Iris pigment epithelial cell (primary cell): ENCODE results near the gene FAXC.
"Not testable (repeated sequence)": the region's sequence is repeated elsewhere in the genome, so short reads cannot be mapped to it uniquely, and the experiment has no call there.

ENCODE experiments used
- DNase-seq: peaks from one replicate; pipeline ENCODE4 v3.0.0-alpha.2; 2011; ENCODE audit warnings: low read depth

The FAXC gene

GRCh38 chr6:99341862-99342455, 7.5 kb downstream of the FAXC start:
- no peak for DNase-seq

GRCh38 chr6:99338188-99338587, 11.3 kb downstream of the FAXC start:
- DNase-seq = no peak

GRCh38 chr6:99335298-99335697, 14.2 kb downstream of the FAXC start:
- DNase-seq = not testable (repeated sequence)

DNA sequence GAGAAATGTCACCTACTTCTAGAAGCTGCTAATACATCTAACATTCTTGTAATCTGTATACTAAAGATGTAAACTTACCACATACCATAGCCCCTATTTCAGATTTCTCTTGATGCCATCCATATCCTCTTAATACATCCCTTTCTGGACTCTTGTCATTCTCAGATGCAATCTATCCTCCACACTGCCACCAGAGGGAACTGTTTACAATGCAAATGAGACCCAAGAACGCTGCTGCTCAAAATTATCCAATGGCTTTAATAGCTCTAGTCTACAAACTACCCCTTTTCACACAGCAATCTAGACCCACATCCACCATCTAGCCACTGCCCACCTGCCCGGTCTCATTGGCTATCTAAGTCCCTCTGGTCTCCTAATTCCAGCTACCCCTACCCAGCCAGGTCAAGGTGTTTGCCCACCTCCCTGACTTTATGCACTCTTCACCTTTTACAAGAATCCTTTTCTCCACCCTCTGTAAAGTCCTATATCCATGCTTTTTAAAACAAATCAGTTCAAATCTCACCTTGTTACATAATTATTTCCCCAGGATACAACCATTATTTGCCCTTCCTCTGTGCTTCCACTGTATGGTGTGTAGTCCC, 14.8 kb downstream of the FAXC start:
- DNase-seq = peak; percentile 66

DNA sequence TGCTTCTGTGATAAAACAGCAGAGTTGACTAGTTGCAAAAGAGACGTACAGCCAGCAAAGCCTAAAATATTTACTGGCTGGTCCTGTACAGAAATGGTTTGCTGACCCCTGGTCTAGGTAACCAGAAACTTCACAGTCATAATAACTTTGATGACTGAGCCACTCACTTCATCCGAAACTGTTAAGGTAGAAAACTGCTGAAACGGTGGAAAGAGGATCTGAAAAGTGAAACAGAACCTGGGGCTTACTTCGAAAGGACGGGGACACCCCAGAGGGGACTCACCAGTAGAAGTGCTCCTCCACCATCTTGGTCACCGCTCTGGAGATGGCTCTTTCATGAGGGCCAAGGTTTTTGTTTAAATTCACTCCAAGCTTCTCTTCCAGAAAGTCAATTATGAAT, 16.4 kb downstream of the FAXC start:
- no peak for DNase-seq

GRCh38 chr6:99331531-99331930, 17.9 kb downstream of the FAXC start:
- DNase-seq = no peak

- peak; percentile 78 for DNase-seq
These were observed 19.3 kb downstream of the FAXC start for GRCh38 chr6:99330159-99330558.

- no peak for DNase-seq
These were observed 24.5 kb downstream of the FAXC start for GRCh38 chr6:99324996-99325395.

DNA sequence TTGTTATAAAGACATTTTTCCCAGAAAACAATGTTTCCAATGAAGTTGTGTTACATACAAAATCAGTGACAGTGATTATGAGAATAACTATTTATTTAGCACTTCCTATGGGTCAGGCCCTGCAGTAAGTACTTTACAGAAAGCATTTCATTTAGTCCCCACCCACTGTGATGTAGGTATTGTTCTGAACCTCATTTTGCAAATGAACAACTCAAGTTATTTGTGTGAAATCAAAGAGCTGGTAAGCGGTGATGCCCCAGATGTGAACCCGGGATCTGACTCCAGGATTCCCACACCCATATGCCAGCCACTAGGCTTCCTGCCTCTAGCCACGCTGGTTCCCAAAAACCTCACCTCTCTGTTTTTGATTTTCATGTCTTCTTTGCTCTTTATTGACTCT, 30.9 kb downstream of the FAXC start:
- no peak for DNase-seq

DNA sequence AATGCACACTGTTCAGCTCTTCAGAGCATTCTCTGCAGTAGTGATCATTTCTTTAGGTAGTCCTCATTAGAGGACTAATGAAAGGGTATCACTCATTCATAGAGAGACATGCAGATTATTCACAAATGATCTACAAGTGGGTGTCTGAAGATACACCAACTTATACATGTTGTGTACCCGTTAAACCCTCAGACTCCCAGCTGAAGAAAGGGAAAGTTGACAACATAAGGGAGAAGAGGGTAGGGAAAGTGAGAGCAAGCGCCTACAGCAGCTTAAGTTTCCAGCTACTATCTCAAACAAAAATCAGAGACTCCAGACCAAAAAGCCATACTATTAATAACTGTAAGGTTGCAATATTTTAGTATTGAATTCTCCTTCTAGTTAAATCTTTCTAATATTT, 37.1 kb downstream of the FAXC start:
- DNase-seq = no peak

GRCh38 chr6:99310553-99310952, 38.9 kb downstream of the FAXC start:
- no peak for DNase-seq

DNA sequence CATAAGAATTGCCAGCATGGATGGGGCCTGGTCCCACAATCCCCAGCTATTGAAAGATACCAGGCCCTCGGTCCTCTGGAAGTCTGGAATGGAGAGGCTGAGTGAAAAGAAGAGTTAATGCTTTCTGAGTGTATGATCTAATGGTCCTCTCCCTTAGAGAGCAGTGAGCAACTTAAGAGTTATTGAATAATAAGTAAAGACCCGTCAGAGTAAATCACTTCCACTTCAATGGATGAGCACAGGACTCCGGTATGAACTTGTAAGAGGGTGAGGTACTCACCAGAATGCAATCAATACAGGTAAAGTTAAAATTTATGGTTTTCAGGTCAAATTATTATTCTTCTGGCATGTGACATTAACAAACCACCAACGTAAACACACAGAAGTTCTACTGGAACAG, 39.9 kb downstream of the FAXC start:
- DNase-seq = no peak

GRCh38 chr6:99308788-99309187, 40.7 kb downstream of the FAXC start:
- no peak for DNase-seq

- no peak for DNase-seq
These were observed 42.1 kb downstream of the FAXC start for GRCh38 chr6:99307295-99307907.

DNA sequence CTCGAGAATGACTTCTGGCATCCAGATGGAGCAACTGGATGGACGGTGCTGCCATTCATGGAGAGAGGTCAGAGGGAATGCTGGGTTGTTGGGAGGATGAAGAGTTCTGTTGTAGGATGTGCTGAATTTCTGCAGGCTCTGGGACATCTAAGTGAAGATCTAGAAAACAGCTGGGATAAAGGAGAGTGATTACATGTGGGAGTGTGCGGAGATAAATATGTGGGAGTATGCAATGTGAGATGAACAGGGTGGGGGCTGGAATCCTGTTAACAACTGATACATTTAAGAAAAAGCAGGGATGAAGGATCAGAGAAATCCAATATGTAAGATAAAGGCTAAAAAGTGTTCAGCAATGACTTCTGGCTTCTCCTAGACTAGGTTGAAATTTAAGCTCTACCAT, 43.1 kb downstream of the FAXC start:
- DNase-seq = no peak

- no peak for DNase-seq
These were observed 44.4 kb downstream of the FAXC start for GRCh38 chr6:99305021-99305554.

- no peak for DNase-seq
These were observed 52.1 kb downstream of the FAXC start for GRCh38 chr6:99297415-99297814.

DNA sequence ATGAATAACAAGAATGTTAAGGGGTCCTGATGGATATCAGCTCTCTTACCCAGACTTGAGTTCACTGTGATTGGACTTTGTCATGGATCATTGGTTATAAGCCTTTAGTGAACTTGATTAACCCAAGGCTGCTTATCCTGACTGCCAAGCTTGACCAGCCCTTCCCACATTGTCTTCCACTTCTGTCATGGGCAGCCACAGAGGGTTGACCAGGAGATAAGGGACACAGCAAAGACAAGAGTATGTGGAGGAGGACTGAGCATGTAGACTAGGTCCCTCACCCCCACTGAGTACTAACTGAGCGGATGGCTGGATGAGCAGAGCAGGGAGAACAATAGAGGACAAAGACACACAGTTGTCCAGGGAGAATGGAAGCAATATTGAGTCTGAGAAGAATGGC, 52.5 kb downstream of the FAXC start:
- no peak for DNase-seq

- no peak for DNase-seq
These were observed 53.2 kb downstream of the FAXC start for GRCh38 chr6:99296261-99296660.

DNA sequence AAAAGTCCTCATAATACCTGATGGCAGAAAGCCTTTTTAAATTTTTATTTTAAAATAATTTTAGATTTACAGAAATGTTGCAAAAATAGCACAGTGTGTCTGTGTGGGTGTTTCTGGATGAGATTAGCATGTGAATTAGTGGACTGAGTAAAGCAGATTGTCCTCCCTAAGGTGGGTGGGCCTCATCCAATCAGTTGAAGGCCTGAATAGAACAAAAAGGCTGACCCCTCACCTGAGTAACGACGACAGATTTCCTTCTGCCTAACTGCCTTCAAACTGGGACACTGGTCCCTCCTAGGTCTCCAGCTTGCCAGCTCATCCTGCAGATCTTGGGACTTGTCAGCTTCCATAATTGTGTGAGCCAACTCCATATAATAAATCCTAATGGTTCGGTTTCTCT, 54.2 kb downstream of the FAXC start:
- no peak for DNase-seq

DNA sequence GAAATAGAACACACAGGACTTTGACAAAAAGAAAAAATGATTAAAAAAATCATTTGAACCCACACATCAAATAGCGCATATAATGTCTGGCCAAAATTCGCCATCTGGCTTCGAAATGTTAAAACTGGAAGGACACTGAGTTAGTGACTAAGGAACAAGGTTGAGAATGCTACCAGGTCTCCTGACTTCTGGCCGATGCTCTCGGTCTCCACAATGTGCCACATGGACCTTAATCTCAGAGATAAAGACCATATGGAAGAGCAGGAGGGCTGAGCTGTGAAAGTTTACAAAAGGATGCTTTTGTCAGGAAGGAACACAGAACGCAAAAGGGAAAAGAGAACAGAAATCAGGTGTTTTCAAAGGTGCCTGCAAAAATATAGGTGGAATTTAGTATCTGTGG, 54.7 kb downstream of the FAXC start:
- DNase-seq = no peak

DNA sequence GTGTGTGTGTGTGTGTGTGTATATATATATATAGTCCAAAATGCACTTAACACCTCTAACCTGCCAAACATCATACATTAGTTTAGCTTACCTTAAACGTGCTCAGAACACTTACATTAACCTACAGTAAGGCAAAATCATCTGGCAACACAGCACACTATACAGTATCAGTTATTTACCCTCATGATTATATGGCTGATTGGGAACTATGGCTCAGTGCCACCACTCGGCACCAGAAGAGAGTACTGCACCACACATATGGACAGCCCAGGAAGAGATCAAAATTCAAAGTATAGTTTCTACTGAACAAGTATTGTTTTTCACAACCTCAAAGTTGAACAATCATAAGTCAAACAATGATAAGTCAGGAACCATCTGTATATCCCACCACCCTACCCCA, 59.8 kb downstream of the FAXC start:
- DNase-seq = no peak

- no peak for DNase-seq
These were observed 60.8 kb downstream of the FAXC start for GRCh38 chr6:99288668-99289067.

DNA sequence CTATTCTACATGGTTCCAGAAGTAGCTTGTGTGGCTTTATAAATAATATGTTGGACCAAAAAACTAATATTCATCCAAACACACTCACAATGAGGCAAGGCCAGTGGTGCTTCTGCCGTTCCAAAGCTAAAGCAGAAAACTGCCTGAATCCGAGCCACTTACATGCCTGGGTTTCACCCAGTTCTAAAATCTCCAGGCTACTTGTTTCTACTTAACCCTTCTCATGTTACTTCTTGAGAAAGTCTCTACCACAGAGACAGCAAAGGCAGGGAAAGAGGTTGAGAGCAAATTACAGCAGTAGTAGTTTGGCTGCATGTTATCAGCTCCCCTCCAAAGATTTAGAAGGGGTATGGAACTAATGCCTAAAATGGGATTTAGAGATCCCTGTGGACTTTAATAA, 62.0 kb downstream of the FAXC start:
- peak; percentile 17 for DNase-seq
